AML-193 (cell line): Measurements from ENCODE around the gene TBCE.
"Not testable (repeated sequence)": the region's sequence is repeated elsewhere in the genome, so short reads cannot be mapped to it uniquely, and the experiment has no call there.

Source experiments
- DNase-seq, 2 experiments: peaks; one replicate each; lab custom pipeline; 2025; lab: John Stamatoyannopoulos, UW

TBCE gene

GRCh38 chr1:235455823-235456222 lies 88.6 kb downstream of the TBCE start:
- no peak for DNase-seq

- not testable (repeated sequence) for DNase-seq
Observed at GRCh38 chr1:235457856-235458255, 90.6 kb downstream of the TBCE start.

- no peak for DNase-seq
Observed at GRCh38 chr1:235460770-235461169, 93.5 kb downstream of the TBCE start.

GRCh38 chr1:235461954-235462353 lies 94.7 kb downstream of the TBCE start:
- DNase-seq: no peak

- DNase-seq: not testable (repeated sequence)
Observed at GRCh38 chr1:235462832-235463231, 95.6 kb downstream of the TBCE start.

- DNase-seq: no peak
Observed at GRCh38 chr1:235465066-235465465, 97.8 kb downstream of the TBCE start.

- no peak for DNase-seq
Observed at GRCh38 chr1:235468004-235468403, 100.8 kb downstream of the TBCE start.

GRCh38 chr1:235468970-235469369 lies 101.7 kb downstream of the TBCE start:
- DNase-seq: no peak

GRCh38 chr1:235469897-235470296 lies 102.7 kb downstream of the TBCE start:
- not testable (repeated sequence) for DNase-seq

- no peak for DNase-seq
Observed at GRCh38 chr1:235470741-235471439, 103.7 kb downstream of the TBCE start.

- DNase-seq: no peak
Observed at GRCh38 chr1:235473806-235474205, 106.6 kb downstream of the TBCE start.

GRCh38 chr1:235483090-235483489 lies 115.9 kb downstream of the TBCE start:
- DNase-seq: no peak

GRCh38 chr1:235485558-235485957 lies 118.3 kb downstream of the TBCE start:
- no peak for DNase-seq

GRCh38 chr1:235486321-235486720 lies 119.1 kb downstream of the TBCE start:
- no peak for DNase-seq

GRCh38 chr1:235491644-235492043 lies 124.4 kb downstream of the TBCE start:
- no peak for DNase-seq

GRCh38 chr1:235494531-235494930 lies 127.3 kb downstream of the TBCE start:
- no peak for DNase-seq

- DNase-seq: no peak
Observed at GRCh38 chr1:235495030-235495429, 127.8 kb downstream of the TBCE start.

- DNase-seq: no peak
Observed at GRCh38 chr1:235495551-235495950, 128.3 kb downstream of the TBCE start.

- DNase-seq: no peak
Observed at GRCh38 chr1:235500971-235501540, 133.8 kb downstream of the TBCE start.
